ENCODE measurements around the gene BDP1. TPM values are rescaled to one million over a fixed set of nuclear protein-coding genes. Genes with fewer than 3 reads are reported as not detected.
"Not testable (repeated sequence)": the region's sequence is repeated elsewhere in the genome, so short reads cannot be mapped to it uniquely, and the experiment has no call there.

Gene BDP1
- 11.3 and 11.6 TPM in 2 replicates for polyA plus RNA-seq (2013)

GRCh38 chr5:71455427-71456361 is at the start of gene BDP1:
Gene BDP1 (plus strand): TSS chr5:71455651. CDS start chr5:71455878, 227 bp downstream.
- peak within 1 kb of the TSS; percentile 98 for H4K8ac ChIP-seq (ENCODE audit: low read depth, low read length)
- peak within 1 kb of the TSS; percentile 68 for H4K91ac ChIP-seq (ENCODE audit: low read depth, low read length)
- peaks cover 4% of the 10 kb centered on the region for H3K79me1 ChIP-seq (ENCODE audit: low read length)
- peak within 1 kb of the TSS; percentile 87 for H3K4me2 ChIP-seq (ENCODE audit: low read length)
- H3K4me3 ChIP-seq (ENCODE audit: low read depth, low read length): peak within 1 kb of the TSS; percentile 82
- peak within 1 kb of the TSS; percentile 79 for H2AK5ac ChIP-seq (ENCODE audit: low read length)
- peak within 1 kb of the TSS; percentile 76 for H2BK120ac ChIP-seq (ENCODE audit: insufficient read depth, low read length, poor library complexity)
- H3K79me2 ChIP-seq (ENCODE audit: control insufficient read depth, insufficient read depth, low read length, poor library complexity): peaks cover 7% of the 10 kb centered on the region
- H2AFZ ChIP-seq (ENCODE audit: insufficient read depth, low read length, poor library complexity): peak within 1 kb of the TSS; percentile 98
- no peak within 1 kb of the TSS for H2BK12ac ChIP-seq (ENCODE audit: low read length)
- peaks cover 2 to 3% of the 10 kb centered on the region in 2 experiments for H3K4me1 ChIP-seq (ENCODE audit: control insufficient read depth in 1 of 2, insufficient read depth in 2 of 2, low read length in 2 of 2)
- peak within 1 kb of the TSS; percentile 49 for H3K4ac ChIP-seq (ENCODE audit: low read depth, low read length)
- H3K27ac ChIP-seq (ENCODE audit: low read depth, low read length): peak within 1 kb of the TSS; percentile 45
- H2BK5ac ChIP-seq (ENCODE audit: low read depth, low read length, poor library complexity): peak within 1 kb of the TSS; percentile 37
- DNase-seq: peak; percentile 95 to 99
- no CpG with 5 or more reads among the region's 50 CpGs for WGBS (ENCODE audit: extremely low coverage, insufficient coverage, insufficient read length)
- H3K14ac ChIP-seq (ENCODE audit: low read length): peak within 1 kb of the TSS; percentile 91
- H3K9me3 ChIP-seq (ENCODE audit: insufficient read depth, low read depth, low read length): no peaks in the 10 kb centered on the region
- H3K9ac ChIP-seq (ENCODE audit: low read length): peak within 1 kb of the TSS; percentile 86
- H3K36me3 ChIP-seq (ENCODE audit: control insufficient read depth in 1 of 2, insufficient read depth in 2 of 2, low read length in 2 of 2): peaks cover 9% of the 10 kb centered on the region in 2 experiments
- no peak within 1 kb of the TSS for H3K23ac ChIP-seq (ENCODE audit: low read length)
- H3K27me3 ChIP-seq (ENCODE audit: insufficient read depth, low read length): no peaks in the 10 kb centered on the region
- peak within 1 kb of the TSS; percentile 97 for H4K12ac ChIP-seq (ENCODE audit: low read depth, low read length)
- H3K18ac ChIP-seq (ENCODE audit: low read length): peak within 1 kb of the TSS; percentile 43

GRCh38 chr5:71410088-71410487 is 45.4 kb upstream of the BDP1 start:
- H3K14ac ChIP-seq (ENCODE audit: low read length); H3K27ac ChIP-seq (ENCODE audit: low read depth, low read length); H3K36me3 ChIP-seq (ENCODE audit: control insufficient read depth in 1 of 2, insufficient read depth in 2 of 2, low read length in 2 of 2); H3K79me1 ChIP-seq (ENCODE audit: low read length); H3K4me2 ChIP-seq (ENCODE audit: low read length); H3K9me3 ChIP-seq (ENCODE audit: insufficient read depth, low read depth, low read length); H2BK5ac ChIP-seq (ENCODE audit: low read depth, low read length, poor library complexity); H3K4me3 ChIP-seq (ENCODE audit: low read depth, low read length); H2BK12ac ChIP-seq (ENCODE audit: low read length); DNase-seq; H3K18ac ChIP-seq (ENCODE audit: low read length); H2AK5ac ChIP-seq (ENCODE audit: low read length); H3K4me1 ChIP-seq (ENCODE audit: control insufficient read depth in 1 of 2, insufficient read depth in 2 of 2, low read length in 2 of 2); H3K79me2 ChIP-seq (ENCODE audit: control insufficient read depth, insufficient read depth, low read length, poor library complexity); H4K12ac ChIP-seq (ENCODE audit: low read depth, low read length); H3K4ac ChIP-seq (ENCODE audit: low read depth, low read length); H4K91ac ChIP-seq (ENCODE audit: low read depth, low read length); H2BK120ac ChIP-seq (ENCODE audit: insufficient read depth, low read length, poor library complexity); H3K9ac ChIP-seq (ENCODE audit: low read length); H2AFZ ChIP-seq (ENCODE audit: insufficient read depth, low read length, poor library complexity); H4K8ac ChIP-seq (ENCODE audit: low read depth, low read length); H3K27me3 ChIP-seq (ENCODE audit: insufficient read depth, low read length); H3K23ac ChIP-seq (ENCODE audit: low read length): not testable (repeated sequence)
- WGBS (ENCODE audit: extremely low coverage, insufficient coverage, insufficient read length): no CpG with 5 or more reads among the region's 2 CpGs

GRCh38 chr5:71415626-71416025 is 39.8 kb upstream of the BDP1 start:
- not testable (repeated sequence) for H3K4me3 ChIP-seq (ENCODE audit: low read depth, low read length); H4K12ac ChIP-seq (ENCODE audit: low read depth, low read length); H3K14ac ChIP-seq (ENCODE audit: low read length); H3K79me2 ChIP-seq (ENCODE audit: control insufficient read depth, insufficient read depth, low read length, poor library complexity); H4K8ac ChIP-seq (ENCODE audit: low read depth, low read length); H3K36me3 ChIP-seq (ENCODE audit: control insufficient read depth in 1 of 2, insufficient read depth in 2 of 2, low read length in 2 of 2); H3K18ac ChIP-seq (ENCODE audit: low read length); H3K23ac ChIP-seq (ENCODE audit: low read length); H3K9ac ChIP-seq (ENCODE audit: low read length); H3K27me3 ChIP-seq (ENCODE audit: insufficient read depth, low read length); H3K4ac ChIP-seq (ENCODE audit: low read depth, low read length); H2AFZ ChIP-seq (ENCODE audit: insufficient read depth, low read length, poor library complexity); H2AK5ac ChIP-seq (ENCODE audit: low read length); DNase-seq; H3K27ac ChIP-seq (ENCODE audit: low read depth, low read length); H3K4me2 ChIP-seq (ENCODE audit: low read length); H2BK120ac ChIP-seq (ENCODE audit: insufficient read depth, low read length, poor library complexity); H3K4me1 ChIP-seq (ENCODE audit: control insufficient read depth in 1 of 2, insufficient read depth in 2 of 2, low read length in 2 of 2); H4K91ac ChIP-seq (ENCODE audit: low read depth, low read length); H2BK12ac ChIP-seq (ENCODE audit: low read length); H3K79me1 ChIP-seq (ENCODE audit: low read length); H2BK5ac ChIP-seq (ENCODE audit: low read depth, low read length, poor library complexity); H3K9me3 ChIP-seq (ENCODE audit: insufficient read depth, low read depth, low read length)
- no CpG with 5 or more reads among the region's 2 CpGs for WGBS (ENCODE audit: extremely low coverage, insufficient coverage, insufficient read length)

- H4K12ac ChIP-seq (ENCODE audit: low read depth, low read length); H3K4ac ChIP-seq (ENCODE audit: low read depth, low read length); H2BK120ac ChIP-seq (ENCODE audit: insufficient read depth, low read length, poor library complexity); H3K79me1 ChIP-seq (ENCODE audit: low read length); H2BK12ac ChIP-seq (ENCODE audit: low read length); H3K4me3 ChIP-seq (ENCODE audit: low read depth, low read length); H3K18ac ChIP-seq (ENCODE audit: low read length); H3K4me2 ChIP-seq (ENCODE audit: low read length); H3K9ac ChIP-seq (ENCODE audit: low read length); H3K27me3 ChIP-seq (ENCODE audit: insufficient read depth, low read length); H3K23ac ChIP-seq (ENCODE audit: low read length); H3K27ac ChIP-seq (ENCODE audit: low read depth, low read length); H2AFZ ChIP-seq (ENCODE audit: insufficient read depth, low read length, poor library complexity); H3K79me2 ChIP-seq (ENCODE audit: control insufficient read depth, insufficient read depth, low read length, poor library complexity); H3K14ac ChIP-seq (ENCODE audit: low read length); DNase-seq; H3K4me1 ChIP-seq (ENCODE audit: control insufficient read depth in 1 of 2, insufficient read depth in 2 of 2, low read length in 2 of 2); H2BK5ac ChIP-seq (ENCODE audit: low read depth, low read length, poor library complexity); H3K36me3 ChIP-seq (ENCODE audit: control insufficient read depth in 1 of 2, insufficient read depth in 2 of 2, low read length in 2 of 2); H4K91ac ChIP-seq (ENCODE audit: low read depth, low read length); H4K8ac ChIP-seq (ENCODE audit: low read depth, low read length); H2AK5ac ChIP-seq (ENCODE audit: low read length); H3K9me3 ChIP-seq (ENCODE audit: insufficient read depth, low read depth, low read length): not testable (repeated sequence)
- whole genome bisulfite sequencing (ENCODE audit: extremely low coverage, insufficient coverage, insufficient read length): no CpG with 5 or more reads among the region's 1 CpG
These were observed 37.4 kb upstream of the BDP1 start for GRCh38 chr5:71418026-71418425.
